Osteocyte (in vitro differentiated cells): ENCODE data around the gene TOM1L2. TPM values are rescaled to one million over a fixed set of nuclear protein-coding genes. Genes with fewer than 3 reads are reported as not detected.
A peak's percentile ranks its signal among the peaks of the same experiment; 100 is the strongest.

Experiments
- DNase-seq: peaks from one replicate; pipeline ENCODE4 v3.0.0; 2021; ENCODE audit warnings: mixed read lengths; ENCODE audit not compliant: unreplicated experiment; ENCODE audit errors: extremely low spot score
- H3K27ac Mint-ChIP-seq: one replicate; pipeline ENCODE4 v1.8.0; 2021; ENCODE audit warnings: mild to moderate bottlenecking, mixed read lengths; ENCODE audit not compliant: unreplicated experiment
- H3K27me3 Mint-ChIP-seq: one replicate; pipeline ENCODE4 v1.8.0; 2021; ENCODE audit warnings: mixed read lengths; ENCODE audit not compliant: unreplicated experiment
- H3K36me3 Mint-ChIP-seq: one replicate; pipeline ENCODE4 v1.8.0; 2021; ENCODE audit warnings: mixed read lengths; ENCODE audit not compliant: unreplicated experiment
- H3K4me1 Mint-ChIP-seq: one replicate; pipeline ENCODE4 v1.8.0; 2021; ENCODE audit warnings: mixed read lengths; ENCODE audit not compliant: unreplicated experiment
- H3K4me3 Mint-ChIP-seq: one replicate; pipeline ENCODE4 v1.8.0; 2021; ENCODE audit warnings: mild to moderate bottlenecking, moderate library complexity, mixed read lengths; ENCODE audit not compliant: unreplicated experiment
- H3K9me3 Mint-ChIP-seq: one replicate; pipeline ENCODE4 v1.8.0; 2021; ENCODE audit warnings: mixed read lengths; ENCODE audit not compliant: unreplicated experiment
- total RNA-seq: library from RNA; stranded (reverse); gene quantifications from 2 replicates; pipeline ENCODE4 v1.2.1, GENCODE V29; 2021
- TF ChIP-seq, protein P1 (sequence below): fragments of 200-600 bp; sonication (generic); IDR thresholded peaks from 2 replicates; pipeline ENCODE4 v1.5.0; 2021; ENCODE audit warnings: antibody characterized with exemption, mild to moderate bottlenecking, moderate library complexity

The TOM1L2 gene
- total RNA-seq, 1 donor from 2014 or later = 69.7 TPM

DNA sequence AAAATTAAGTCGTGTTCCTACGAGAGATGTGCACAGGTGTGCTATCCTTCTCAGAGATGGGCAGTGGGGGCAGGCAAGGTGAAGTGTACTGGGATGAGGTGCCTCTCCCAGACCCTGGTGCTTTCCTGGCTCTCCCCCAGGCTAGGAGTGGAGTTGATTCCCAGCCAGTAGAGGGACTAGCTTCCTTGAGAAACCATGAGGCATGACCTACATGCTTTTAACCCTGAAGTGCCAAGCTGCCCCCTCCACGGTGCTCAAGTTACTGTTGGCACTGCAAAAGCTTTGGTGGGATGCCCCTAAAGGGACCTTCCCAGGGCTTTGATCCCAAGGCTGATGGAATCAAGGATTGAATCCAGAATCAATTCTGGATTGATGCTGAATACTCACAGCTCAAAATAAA lies 88.4 kb downstream of the TOM1L2 start:
- no peaks in the 10 kb centered on the region for H3K27me3 Mint-ChIP-seq
- no peak overlapping the region for H3K4me3 Mint-ChIP-seq
- TF ChIP-seq, protein P1, sequence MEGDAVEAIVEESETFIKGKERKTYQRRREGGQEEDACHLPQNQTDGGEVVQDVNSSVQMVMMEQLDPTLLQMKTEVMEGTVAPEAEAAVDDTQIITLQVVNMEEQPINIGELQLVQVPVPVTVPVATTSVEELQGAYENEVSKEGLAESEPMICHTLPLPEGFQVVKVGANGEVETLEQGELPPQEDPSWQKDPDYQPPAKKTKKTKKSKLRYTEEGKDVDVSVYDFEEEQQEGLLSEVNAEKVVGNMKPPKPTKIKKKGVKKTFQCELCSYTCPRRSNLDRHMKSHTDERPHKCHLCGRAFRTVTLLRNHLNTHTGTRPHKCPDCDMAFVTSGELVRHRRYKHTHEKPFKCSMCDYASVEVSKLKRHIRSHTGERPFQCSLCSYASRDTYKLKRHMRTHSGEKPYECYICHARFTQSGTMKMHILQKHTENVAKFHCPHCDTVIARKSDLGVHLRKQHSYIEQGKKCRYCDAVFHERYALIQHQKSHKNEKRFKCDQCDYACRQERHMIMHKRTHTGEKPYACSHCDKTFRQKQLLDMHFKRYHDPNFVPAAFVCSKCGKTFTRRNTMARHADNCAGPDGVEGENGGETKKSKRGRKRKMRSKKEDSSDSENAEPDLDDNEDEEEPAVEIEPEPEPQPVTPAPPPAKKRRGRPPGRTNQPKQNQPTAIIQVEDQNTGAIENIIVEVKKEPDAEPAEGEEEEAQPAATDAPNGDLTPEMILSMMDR = no peak
- peaks cover 16% of the 10 kb centered on the region for H3K4me1 Mint-ChIP-seq
- H3K9me3 Mint-ChIP-seq = no peaks in the 10 kb centered on the region
- H3K36me3 Mint-ChIP-seq = peaks cover 44% of the 10 kb centered on the region
- no peak overlapping the region for H3K27ac Mint-ChIP-seq
- DNase-seq = no peak

DNA sequence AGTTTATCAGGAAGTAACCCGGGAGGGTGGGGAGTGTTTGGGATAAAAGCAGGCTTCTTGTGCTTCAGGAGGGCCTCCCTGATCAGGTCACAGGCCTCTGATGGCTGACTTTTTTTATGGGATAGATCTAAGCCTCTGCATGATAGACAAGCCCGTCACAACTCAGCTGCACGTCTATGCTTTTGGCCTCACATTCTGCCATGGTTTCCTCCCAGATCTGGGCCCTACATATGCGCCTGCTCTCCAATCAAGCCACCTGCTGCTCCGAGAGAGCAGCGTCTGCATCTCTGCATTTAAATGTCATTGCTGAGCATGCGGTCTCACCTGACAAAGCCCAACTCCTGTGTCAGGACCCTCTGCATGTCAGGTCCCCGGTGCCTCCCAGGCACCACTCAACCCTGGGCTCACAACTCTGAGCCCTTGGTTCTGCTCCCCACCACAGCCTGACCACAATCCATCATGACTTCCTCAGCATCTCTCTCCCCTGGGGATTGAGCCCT lies 90.1 kb downstream of the TOM1L2 start:
- Mint-ChIP-seq H3K9me3 (no peaks in the 10 kb centered on the region), H3K27me3 (no peaks in the 10 kb centered on the region), H3K4me3 (no peak overlapping the region), H3K36me3 (peaks cover 44% of the 10 kb centered on the region), H3K27ac (no peak overlapping the region), H3K4me1 (peaks cover 33% of the 10 kb centered on the region)
- no peak for DNase-seq
- TF ChIP-seq, protein P1 = no peak

DNA sequence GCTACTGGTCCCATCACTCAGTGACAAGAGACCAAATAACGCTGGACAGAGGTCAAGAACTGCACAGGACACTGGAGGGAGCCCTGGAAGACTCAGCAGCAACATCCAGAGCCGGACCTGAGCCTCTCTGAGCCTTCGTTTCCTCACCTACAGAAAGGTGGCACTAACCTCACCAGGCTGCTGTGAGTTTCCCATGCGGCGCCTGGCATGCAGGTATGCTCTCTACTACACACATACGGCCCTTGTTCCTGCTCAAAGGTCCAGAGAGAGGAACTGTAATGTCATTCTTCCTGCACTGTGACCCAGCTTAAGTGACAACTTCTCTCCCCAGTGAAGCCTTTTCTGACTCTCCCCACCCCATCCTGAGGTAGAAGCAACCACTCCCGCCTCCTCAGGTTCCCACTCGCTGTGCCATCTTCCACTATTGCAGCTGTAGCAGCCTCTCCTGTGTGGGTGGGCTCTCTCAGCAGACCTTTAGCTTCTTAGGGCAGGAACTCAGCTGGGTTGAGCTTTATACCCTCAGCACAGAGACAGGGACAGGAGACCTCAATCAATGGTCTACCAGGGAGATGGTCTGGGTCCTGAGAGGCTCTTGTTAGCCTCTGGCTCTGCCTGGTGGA lies 91.5 kb downstream of the TOM1L2 start:
- H3K27ac Mint-ChIP-seq = no peak overlapping the region
- H3K27me3 Mint-ChIP-seq = no peaks in the 10 kb centered on the region
- peaks cover 41% of the 10 kb centered on the region for H3K36me3 Mint-ChIP-seq
- TF ChIP-seq, protein P1 = no peak
- H3K9me3 Mint-ChIP-seq = no peaks in the 10 kb centered on the region
- DNase-seq = no peak
- peaks cover 47% of the 10 kb centered on the region for H3K4me1 Mint-ChIP-seq
- no peak overlapping the region for H3K4me3 Mint-ChIP-seq

DNA sequence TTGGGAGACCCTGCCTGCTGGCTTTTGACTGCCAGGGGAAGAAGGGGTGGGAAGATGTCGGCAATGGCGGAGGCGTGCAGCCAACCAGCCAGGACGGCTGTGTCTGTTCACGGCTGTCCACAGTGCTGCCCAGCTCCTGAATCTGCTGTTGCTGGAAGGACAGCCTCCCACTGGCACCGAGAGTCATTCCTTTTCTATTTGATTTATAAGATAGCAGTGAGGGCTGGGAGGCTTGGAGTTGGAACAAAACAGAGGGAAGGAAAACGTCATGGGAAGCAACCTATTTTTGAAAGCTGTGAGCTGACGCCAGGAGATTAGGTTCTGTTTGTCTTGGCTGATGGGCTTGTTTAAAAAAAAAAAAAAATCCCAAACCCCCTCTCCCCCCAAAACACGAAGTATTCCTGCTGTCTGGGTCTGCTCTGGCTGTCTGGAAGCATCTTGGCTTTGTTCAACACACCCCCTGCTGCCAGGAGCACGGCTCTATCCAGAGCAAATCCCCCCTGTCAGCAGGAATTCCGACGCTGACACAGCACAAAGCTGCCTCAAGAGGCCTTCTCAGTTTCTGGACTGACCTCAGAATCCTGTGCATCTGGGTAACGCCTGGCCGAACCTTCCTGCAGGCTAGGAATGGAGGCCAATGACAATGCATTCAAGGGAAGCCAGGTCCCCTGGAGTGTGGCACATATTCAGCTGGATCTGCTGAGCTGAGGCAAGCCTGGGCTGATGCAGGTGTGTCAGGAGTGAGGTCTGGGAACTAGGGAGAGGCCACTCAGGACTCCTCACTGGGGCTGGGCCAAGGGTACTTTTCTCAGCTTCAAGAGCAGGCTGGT lies 94.5 kb downstream of the TOM1L2 start:
- H3K27me3 Mint-ChIP-seq = no peaks in the 10 kb centered on the region
- peak overlapping the region; percentile 36 for H3K4me3 Mint-ChIP-seq
- peaks cover 26% of the 10 kb centered on the region for H3K36me3 Mint-ChIP-seq
- peaks cover 47% of the 10 kb centered on the region for H3K4me1 Mint-ChIP-seq
- H3K9me3 Mint-ChIP-seq = no peaks in the 10 kb centered on the region
- DNase-seq = peak; percentile 94
- TF ChIP-seq, protein P1 = peak; percentile 27
- H3K27ac Mint-ChIP-seq = peak overlapping the region; percentile 94

DNA sequence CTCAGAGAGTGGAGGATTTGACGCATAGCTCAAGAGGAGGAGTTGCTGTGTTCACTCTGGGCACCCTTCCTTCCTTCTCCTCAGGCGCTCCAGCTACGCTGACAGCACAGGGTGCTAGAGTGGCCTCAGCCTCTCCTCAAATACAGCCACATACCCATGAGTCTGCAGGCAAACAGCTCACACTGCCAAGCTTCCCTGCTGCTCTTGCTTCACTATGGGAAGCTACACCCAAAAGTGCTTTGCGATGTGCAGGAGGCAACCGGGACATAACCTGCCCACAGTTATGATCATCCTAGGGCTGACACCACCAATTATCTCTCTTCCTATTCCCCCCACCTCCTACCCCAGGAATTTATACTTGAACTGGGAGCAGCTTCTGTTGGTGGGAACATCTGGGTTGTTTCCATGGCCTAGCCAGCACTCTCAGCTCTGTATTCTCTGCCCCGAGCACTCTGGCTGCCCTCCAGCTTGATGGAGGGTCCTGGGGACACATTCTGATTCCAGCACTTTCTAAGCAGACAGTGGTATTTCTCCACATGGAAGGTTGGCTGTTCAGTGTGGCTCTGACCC lies 95.2 kb downstream of the TOM1L2 start:
- Mint-ChIP-seq H3K4me3 (peak overlapping the region; percentile 36), H3K27ac (peak overlapping the region; percentile 94), H3K9me3 (no peaks in the 10 kb centered on the region), H3K27me3 (no peaks in the 10 kb centered on the region), H3K4me1 (peaks cover 47% of the 10 kb centered on the region), H3K36me3 (peaks cover 21% of the 10 kb centered on the region)
- TF ChIP-seq, protein P1 = no peak
- peak; percentile 85 for DNase-seq
